B cell (primary cell): Measurements from ENCODE around the gene SCN1B. TPM values are rescaled to one million over a fixed set of nuclear protein-coding genes. Genes with fewer than 3 reads are reported as not detected.

Source experiments
- ATAC-seq: fragments of 200-7000 bp; cut with Tn5 transposase; one replicate; pipeline ENCODE4 v1.10.0; 2021; ENCODE audit warnings: low read depth, mild to moderate bottlenecking, moderate number of reproducible peaks, moderate library complexity
- CTCF ChIA-PET: fragments of 350-600 bp; sonication (Branson Sonifier 250); formaldehyde crosslinking; loops from one replicate; lab custom pipeline; 2021; ENCODE audit warnings: antibody characterized with exemption, inconsistent platforms; lab: Charles Lee
- POLR2A ChIA-PET: fragments of 350-600 bp; sonication (Branson Sonifier 250); formaldehyde crosslinking; loops from one replicate; lab custom pipeline; 2021; ENCODE audit warnings: antibody characterized with exemption; lab: Charles Lee
- DNase-seq: peaks from one replicate; pipeline ENCODE4 v3.0.0; 2013
- H2AFZ ChIP-seq: 2 replicates; pipeline ENCODE4 v1.6.1; 2012; ENCODE audit warnings: mild to moderate bottlenecking, low read depth, low read length; ENCODE audit not compliant: insufficient read depth, poor library complexity, severe bottlenecking
- H3K27ac ChIP-seq, 2 donors: 1 replicate in 1 of 2; 2 replicates in 1 of 2; pipeline ENCODE4 v1.5.1; 2012 to 2013; ENCODE audit warnings: low read length in 2 of 2, mild to moderate bottlenecking in 2 of 2, moderate library complexity in 1 of 2
- H3K27me3 ChIP-seq, 4 experiments: fragments of 200-600 bp in 1 of 4; sonication (generic) in 1 of 4; replicated peaks in 1 of 4; 1 replicate in 2 of 4; 2 replicates in 2 of 4; pipeline versions ENCODE4 v1.6.1 to v1.7.0; 2013 to 2016; ENCODE audit warnings: low read length in 3 of 4, mild to moderate bottlenecking in 2 of 4, mixed read lengths in 1 of 4, moderate library complexity in 1 of 4; ENCODE audit not compliant: insufficient read depth in 4 of 4, control insufficient read depth in 3 of 4; ENCODE audit errors: control extremely low read depth in 1 of 4
- H3K36me3 ChIP-seq, 2 experiments: replicated peaks in 1 of 2; 1 replicate in 1 of 2; 2 replicates in 1 of 2; pipeline versions ENCODE4 v1.6.1 to v1.7.1; 2013; ENCODE audit warnings: low read length in 1 of 2; ENCODE audit not compliant: insufficient read depth in 2 of 2, control insufficient read depth in 1 of 2; ENCODE audit errors: control extremely low read depth in 1 of 2, extremely low read depth in 1 of 2
- H3K4me1 ChIP-seq, 2 donors: fragments of 200-600 bp in 1 of 2; sonication (generic) in 1 of 2; 1 replicate in 1 of 2; 2 replicates in 1 of 2; pipeline versions ENCODE4 v1.5.1 to v1.6.1; 2013 to 2017; ENCODE audit warnings: low read length in 2 of 2; ENCODE audit not compliant: control insufficient read depth in 2 of 2, insufficient read depth in 2 of 2
- H3K4me2 ChIP-seq: replicated peaks from 2 replicates; pipeline ENCODE3; 2012; ENCODE audit warnings: mild to moderate bottlenecking, low read depth, low read length; ENCODE audit not compliant: poor library complexity, severe bottlenecking
- H3K4me3 ChIP-seq, 5 experiments: fragments of 200-600 bp in 1 of 5; sonication (generic) in 1 of 5; 1 replicate in 3 of 5; 2 replicates in 2 of 5; pipeline versions ENCODE4 v1.5.1 to v1.7.0; 2011 to 2016; ENCODE audit warnings: low read length in 4 of 5, mild to moderate bottlenecking in 4 of 5, low read depth in 2 of 5, control low read depth in 1 of 5, moderate library complexity in 1 of 5; ENCODE audit not compliant: insufficient read depth in 1 of 5; ENCODE audit errors: control extremely low read depth in 1 of 5, extremely low read depth in 1 of 5
- H3K79me2 ChIP-seq: fragments of 200-600 bp; sonication (generic); one replicate; pipeline ENCODE4 v1.6.0; 2016; ENCODE audit warnings: low read length; ENCODE audit not compliant: control insufficient read depth, insufficient read depth
- H3K9ac ChIP-seq: fragments of 200-600 bp; sonication (generic); 2 replicates; pipeline ENCODE4 v1.6.1; 2017; ENCODE audit warnings: mild to moderate bottlenecking, low read length, moderate library complexity
- H3K9me3 ChIP-seq, 3 donors: one replicate each; pipeline versions ENCODE4 v1.6.1 to v1.7.1; 2013; ENCODE audit warnings: low read length in 2 of 3; ENCODE audit not compliant: control insufficient read depth in 2 of 3, insufficient read depth in 1 of 3; ENCODE audit errors: control extremely low read depth in 1 of 3
- H4K20me1 ChIP-seq: 2 replicates; pipeline ENCODE4 v1.6.0; 2012; ENCODE audit warnings: mild to moderate bottlenecking, low read length; ENCODE audit not compliant: insufficient read depth, control insufficient read depth, poor library complexity, severe bottlenecking
- H3K27ac Mint-ChIP-seq: one replicate; pipeline ENCODE4 v1.8.0; 2021; ENCODE audit warnings: mixed read lengths
- H3K27me3 Mint-ChIP-seq: one replicate; pipeline ENCODE4 v1.8.0; 2021; ENCODE audit warnings: mixed read lengths
- H3K4me1 Mint-ChIP-seq: one replicate; pipeline ENCODE4 v1.8.0; 2021; ENCODE audit warnings: mixed read lengths
- H3K4me3 Mint-ChIP-seq: one replicate; pipeline ENCODE4 v1.8.0; 2021; ENCODE audit warnings: mixed read lengths
- H3K9me3 Mint-ChIP-seq: one replicate; pipeline ENCODE4 v1.8.0; 2022; ENCODE audit warnings: mixed read lengths; ENCODE audit not compliant: insufficient read depth
- CTCF ChIP-seq: fragments of 200-600 bp; IDR thresholded peaks from one replicate; pipeline ENCODE4 v1.8.0; 2022; ENCODE audit warnings: antibody characterized with exemption, mild to moderate bottlenecking
- EZH2 ChIP-seq: IDR thresholded peaks from 2 replicates; pipeline ENCODE4 v1.6.1; 2012; ENCODE audit warnings: borderline replicate concordance, low read depth, mild to moderate bottlenecking, moderate library complexity, low read length; ENCODE audit not compliant: insufficient read depth, poor library complexity, severe bottlenecking
- WGBS: methylation state at CpG from one replicate; pipeline ENCODE4 v1.1.5; 2013; ENCODE audit warnings: missing lambda C conversion rate; ENCODE audit not compliant: insufficient coverage; 5-methylcytosine and 5-hydroxymethylcytosine counted together
- intact Hi-C: fragments of 100-400 bp; cut with micrococcal nuclease; formaldehyde crosslinking; loops from one replicate; pipeline ENCODE4 v1.10.0; 2022
- polyA plus RNA-seq: library from polyadenylated mRNA; depleted of rRNA; stranded (reverse); fragments of >200 nt; gene quantifications from 2 replicates; pipeline ENCODE4 v1.2.3, GENCODE V29; 2012
- total RNA-seq, 2 donors: library from RNA; stranded (reverse); fragments of 120-200 nt in 1 of 2; gene quantifications; 1 replicate in 1 of 2; 2 replicates in 1 of 2; pipeline versions ENCODE4 v1.2.3 to v1.2.4, GENCODE V29; 2013 to 2022

SCN1B gene
- total and polyA plus RNA-seq, 2 donors (not counting 1 experiment from before 2014, with no cell fraction given) = 0.52 to 0.72 TPM

- H3K27ac Mint-ChIP-seq = no peak overlapping the region
- H3K4me3 Mint-ChIP-seq = no peak overlapping the region
- TF ChIP-seq CTCF (no peak), EZH2 (no peak)
- DNase-seq (no peak), ATAC-seq (no peak)
- H3K27me3 ChIP-seq = peaks cover 0 to 22% (median 7%) of the 10 kb centered on the region in 4 experiments
- H3K4me3 ChIP-seq = no peak overlapping the region
- H4K20me1 ChIP-seq = no peaks in the 10 kb centered on the region
- H3K36me3 ChIP-seq = no peaks in the 10 kb centered on the region
- CTCF ChIA-PET = interaction anchor here (1.4 to 2.3 kb wide), 2 partner anchors 20 to 44 kb away, joined by 3 to 9 read pairs; no protein-coding TSS in a partner anchor
- POLR2A ChIA-PET = no interaction called here
- peaks cover 54% of the 10 kb centered on the region for H3K4me1 Mint-ChIP-seq
- intact Hi-C loops = no loop called here
- no peak overlapping the region for H3K27ac ChIP-seq
- no peak overlapping the region for H2AFZ ChIP-seq
- no peaks in the 10 kb centered on the region for H3K79me2 ChIP-seq
- H3K9ac ChIP-seq = no peak overlapping the region
- no peak overlapping the region for H3K4me2 ChIP-seq
- H3K9me3 Mint-ChIP-seq = no peaks in the 10 kb centered on the region
- peaks cover 47 to 58% of the 10 kb centered on the region in 2 donors for H3K4me1 ChIP-seq
- no peaks in the 10 kb centered on the region for H3K9me3 ChIP-seq
- WGBS = 93% methylated on average over 14 of the region's 14 CpGs
- H3K27me3 Mint-ChIP-seq = peaks cover 12% of the 10 kb centered on the region
Observed at GRCh38 chr19:35042056-35042730, 11.9 kb downstream of the SCN1B start.

- Histone ChIP-seq H3K4me1 (peaks cover 41 to 50% of the 10 kb centered on the region in 2 donors), H3K27ac (no peak overlapping the region)
- POLR2A ChIA-PET = no interaction called here
Observed at GRCh38 chr19:35042954-35043604, 12.8 kb downstream of the SCN1B start.

More at GRCh38 chr19:35042954-35043604, 12.8 kb downstream of the SCN1B start:
- H3K36me3 ChIP-seq = no peaks in the 10 kb centered on the region
- no peak overlapping the region for H3K4me2 ChIP-seq
- H3K9ac ChIP-seq = no peak overlapping the region
- no peak for TF ChIP-seq CTCF
- Mint-ChIP-seq H3K4me3 (no peak overlapping the region), H3K27ac (no peak overlapping the region), H3K4me1 (peaks cover 50% of the 10 kb centered on the region), H3K9me3 (no peaks in the 10 kb centered on the region), H3K27me3 (peaks cover 12% of the 10 kb centered on the region)
- H2AFZ ChIP-seq = no peak overlapping the region
- 85% methylated on average over 11 of the region's 14 CpGs for WGBS
- no peak overlapping the region for H3K4me3 ChIP-seq
- H3K9me3 ChIP-seq = no peaks in the 10 kb centered on the region
- CTCF ChIA-PET = interaction anchor here (1.0 to 2.9 kb wide), 6 partner anchors 13 to 47 kb away, joined by 3 to 16 read pairs (median 6); no protein-coding TSS in a partner anchor
- intact Hi-C loops = no loop called here
- DNase-seq (no peak), ATAC-seq (no peak)
- peaks cover 0 to 22% (median 7%) of the 10 kb centered on the region in 4 experiments for H3K27me3 ChIP-seq
- no peaks in the 10 kb centered on the region for H4K20me1 ChIP-seq
- H3K79me2 ChIP-seq = no peaks in the 10 kb centered on the region
